GM19463 (cell line): ENCODE results near the gene PSAP.

Source experiments
- ATAC-seq: cut with Tn5 transposase; IDR thresholded peaks from one replicate; pipeline ENCODE4 v1.9.1; 2021; ENCODE audit warnings: mild to moderate bottlenecking, moderate library complexity; ENCODE audit not compliant: unreplicated experiment

Gene PSAP

GRCh38 chr10:71829896-71830295 lies 21.2 kb downstream of the PSAP start:
- no peak for ATAC-seq

GRCh38 chr10:71829171-71829570 lies 21.9 kb downstream of the PSAP start:
- no peak for ATAC-seq

GRCh38 chr10:71828702-71829101 lies 22.3 kb downstream of the PSAP start:
- ATAC-seq = no peak

GRCh38 chr10:71827852-71828251 lies 23.2 kb downstream of the PSAP start:
- no peak for ATAC-seq

GRCh38 chr10:71825217-71825616 lies 25.8 kb downstream of the PSAP start:
- ATAC-seq = no peak

- ATAC-seq = no peak
These were observed 26.7 kb downstream of the PSAP start for GRCh38 chr10:71824333-71824732.

- no peak for ATAC-seq
These were observed 27.7 kb downstream of the PSAP start for GRCh38 chr10:71823356-71823755.

- ATAC-seq = no peak
These were observed 28.9 kb downstream of the PSAP start for GRCh38 chr10:71821909-71822763.

GRCh38 chr10:71820966-71821365 lies 30.1 kb downstream of the PSAP start:
- no peak for ATAC-seq

GRCh38 chr10:71819985-71820384 lies 31.1 kb downstream of the PSAP start:
- ATAC-seq = no peak

GRCh38 chr10:71819441-71819861 lies 31.6 kb downstream of the PSAP start:
- ATAC-seq = no peak

- ATAC-seq = no peak
These were observed 32.3 kb downstream of the PSAP start for GRCh38 chr10:71818674-71819260.

GRCh38 chr10:71817831-71818655 lies 33.0 kb downstream of the PSAP start:
- no peak for ATAC-seq

GRCh38 chr10:71816936-71817618 lies 34.0 kb downstream of the PSAP start:
- ATAC-seq = no peak

GRCh38 chr10:71816421-71816851 lies 34.6 kb downstream of the PSAP start:
- ATAC-seq = no peak

GRCh38 chr10:71815515-71816130 lies 35.4 kb downstream of the PSAP start:
- ATAC-seq = no peak

- no peak for ATAC-seq
These were observed 36.1 kb downstream of the PSAP start for GRCh38 chr10:71814922-71815411.

- ATAC-seq = no peak
These were observed 38.0 kb downstream of the PSAP start for GRCh38 chr10:71812913-71813590.

- no peak for ATAC-seq
These were observed 38.8 kb downstream of the PSAP start for GRCh38 chr10:71812016-71812912.
